Central memory CD8-positive, alpha-beta T cell (primary cell): ENCODE results near the gene TSSK3.

ENCODE experiments used
- ATAC-seq: fragments of 150-1000 bp; cut with Tn5 transposase; replicated peaks from 2 replicates; pipeline ENCODE4 v1.10.0; 2022; ENCODE audit warnings: mild to moderate bottlenecking, moderate FRiP score, moderate number of reproducible peaks; ENCODE audit not compliant: poor library complexity, severe bottlenecking; ENCODE audit errors: extremely low read depth
- DNase-seq, 2 donors: peaks; one replicate each; pipeline ENCODE4 v3.0.0; 2021; ENCODE audit warnings: low spot score in 2 of 2
- H3K27ac Mint-ChIP-seq: one replicate; pipeline ENCODE4 v1.8.0; 2022; ENCODE audit warnings: low read depth, mild to moderate bottlenecking, moderate library complexity, mixed read lengths
- H3K27me3 Mint-ChIP-seq: one replicate; pipeline ENCODE4 v1.8.0; 2022; ENCODE audit warnings: mixed read lengths
- H3K36me3 Mint-ChIP-seq: one replicate; pipeline ENCODE4 v1.8.0; 2022; ENCODE audit warnings: mild to moderate bottlenecking, moderate library complexity, mixed read lengths; ENCODE audit not compliant: insufficient read depth
- H3K4me1 Mint-ChIP-seq: one replicate; pipeline ENCODE4 v1.8.0; 2022; ENCODE audit warnings: mixed read lengths
- H3K4me3 Mint-ChIP-seq: one replicate; pipeline ENCODE4 v1.8.0; 2022; ENCODE audit warnings: mild to moderate bottlenecking, moderate library complexity, mixed read lengths
- H3K9me3 Mint-ChIP-seq: one replicate; pipeline ENCODE4 v1.8.0; 2022; ENCODE audit warnings: mixed read lengths

TSSK3 gene

DNA sequence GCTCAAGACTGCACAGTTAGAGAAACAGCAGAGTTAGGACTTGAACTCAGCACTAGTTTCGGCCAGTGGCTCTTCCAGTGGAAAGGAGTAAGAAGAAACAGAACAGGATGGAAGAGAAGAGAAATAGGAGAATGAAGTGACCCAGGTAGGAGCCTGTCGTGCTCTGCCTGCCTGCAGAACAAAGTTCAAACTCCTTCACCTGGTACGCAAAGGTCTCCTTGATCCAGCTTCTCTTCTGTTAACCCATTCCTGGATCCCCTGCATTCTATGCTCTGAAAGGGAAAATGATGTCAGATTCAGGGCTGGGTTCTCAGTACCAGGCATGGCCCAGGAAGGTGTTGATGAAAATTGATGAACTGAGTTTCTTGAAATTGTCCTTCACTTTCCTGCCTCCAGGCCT is 3.9 kb upstream of the TSSK3 start:
- H3K4me1 Mint-ChIP-seq: peaks cover 30% of the 10 kb centered on the region
- ATAC-seq (no peak), DNase-seq (no peak)
- H3K27ac Mint-ChIP-seq: no peak overlapping the region
- no peaks in the 10 kb centered on the region for H3K9me3 Mint-ChIP-seq
- H3K27me3 Mint-ChIP-seq: peaks cover 10% of the 10 kb centered on the region
- peaks cover 8% of the 10 kb centered on the region for H3K36me3 Mint-ChIP-seq
- no peak overlapping the region for H3K4me3 Mint-ChIP-seq

DNA sequence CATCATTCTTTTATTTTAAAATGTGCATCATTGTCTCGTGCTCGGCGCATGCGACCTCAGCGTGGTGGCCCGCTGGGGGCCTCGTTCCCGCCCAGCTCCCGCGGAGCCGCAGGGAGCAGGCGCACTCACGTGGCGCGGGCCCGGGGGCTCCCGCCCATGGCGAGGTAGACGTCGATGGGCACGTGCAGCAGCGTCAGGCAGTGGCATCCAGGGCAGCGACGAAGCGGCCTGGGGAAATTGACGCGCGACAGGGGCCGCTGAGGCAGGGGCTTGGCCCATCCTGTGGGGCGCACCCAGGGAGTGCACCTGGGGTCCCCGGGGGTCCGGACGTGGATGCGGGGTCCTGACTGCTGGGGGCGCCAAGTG is 1.0 kb upstream of the TSSK3 start:
- ATAC-seq (no peak), DNase-seq (no peak)
- peak overlapping the region; percentile 73 for H3K27ac Mint-ChIP-seq
- peak overlapping the region; percentile 78 for H3K4me3 Mint-ChIP-seq
- H3K36me3 Mint-ChIP-seq: peaks cover 10% of the 10 kb centered on the region
- peaks cover 10% of the 10 kb centered on the region for H3K27me3 Mint-ChIP-seq
- peaks cover 22% of the 10 kb centered on the region for H3K4me1 Mint-ChIP-seq
- H3K9me3 Mint-ChIP-seq: no peaks in the 10 kb centered on the region

DNA sequence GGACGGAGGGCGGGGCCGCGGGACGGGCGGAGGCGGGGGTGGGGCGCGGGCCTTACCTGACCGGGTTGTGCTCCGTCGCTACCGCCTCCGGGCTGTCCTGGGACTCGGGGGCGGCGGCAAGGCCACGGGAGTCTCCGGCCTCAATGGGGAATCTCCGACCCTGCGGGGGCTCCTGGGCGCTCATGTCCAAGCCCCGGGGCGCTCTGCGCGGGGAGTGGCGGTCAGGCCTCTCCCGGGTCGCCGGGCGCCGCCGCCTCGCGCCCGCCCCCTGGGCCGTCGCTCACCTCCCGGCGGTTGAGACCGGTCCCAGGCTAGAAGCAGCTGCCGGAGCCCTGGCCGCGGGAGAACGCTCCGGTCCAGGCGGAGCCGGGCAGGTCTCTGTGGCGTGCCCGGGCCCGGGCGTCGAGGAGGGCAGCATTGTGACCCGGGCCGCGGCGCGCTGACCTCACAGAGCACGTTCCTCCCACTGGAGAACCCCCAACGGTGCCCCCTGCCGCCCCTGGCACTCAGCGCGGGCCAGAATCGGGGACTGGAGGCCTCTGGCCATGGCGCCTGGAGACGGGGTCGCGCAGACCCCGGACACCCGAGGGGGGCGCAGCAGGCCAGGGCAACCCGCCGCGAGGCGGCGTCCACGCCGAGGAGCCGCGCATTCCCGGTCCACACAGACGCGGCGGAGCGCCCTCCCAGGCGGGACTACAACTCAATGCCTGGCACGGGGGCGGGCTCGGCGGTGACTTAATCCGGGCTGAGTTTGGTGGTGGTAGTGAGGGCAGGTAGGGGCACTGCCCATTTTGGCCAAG is 465 bp upstream of the TSSK3 start:
- Mint-ChIP-seq H3K36me3 (peaks cover 15% of the 10 kb centered on the region), H3K27ac (no peak overlapping the region), H3K4me1 (peaks cover 22% of the 10 kb centered on the region), H3K27me3 (peaks cover 10% of the 10 kb centered on the region), H3K4me3 (peak overlapping the region; percentile 78), H3K9me3 (no peaks in the 10 kb centered on the region)
- ATAC-seq: peak; percentile 35
- DNase-seq: no peak

DNA sequence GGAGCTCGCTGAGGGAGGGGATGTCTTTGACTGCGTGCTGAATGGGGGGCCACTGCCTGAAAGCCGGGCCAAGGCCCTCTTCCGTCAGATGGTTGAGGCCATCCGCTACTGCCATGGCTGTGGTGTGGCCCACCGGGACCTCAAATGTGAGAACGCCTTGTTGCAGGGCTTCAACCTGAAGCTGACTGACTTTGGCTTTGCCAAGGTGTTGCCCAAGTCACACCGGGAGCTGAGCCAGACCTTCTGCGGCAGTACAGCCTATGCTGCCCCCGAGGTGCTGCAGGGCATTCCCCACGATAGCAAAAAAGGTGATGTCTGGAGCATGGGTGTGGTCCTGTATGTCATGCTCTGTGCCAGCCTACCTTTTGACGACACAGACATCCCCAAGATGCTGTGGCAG is 1.4 kb downstream of the TSSK3 start:
- Mint-ChIP-seq H3K36me3 (peaks cover 25% of the 10 kb centered on the region), H3K27ac (no peak overlapping the region), H3K4me3 (no peak overlapping the region), H3K9me3 (no peaks in the 10 kb centered on the region), H3K27me3 (peaks cover 10% of the 10 kb centered on the region), H3K4me1 (peaks cover 17% of the 10 kb centered on the region)
- ATAC-seq (no peak), DNase-seq (no peak)

DNA sequence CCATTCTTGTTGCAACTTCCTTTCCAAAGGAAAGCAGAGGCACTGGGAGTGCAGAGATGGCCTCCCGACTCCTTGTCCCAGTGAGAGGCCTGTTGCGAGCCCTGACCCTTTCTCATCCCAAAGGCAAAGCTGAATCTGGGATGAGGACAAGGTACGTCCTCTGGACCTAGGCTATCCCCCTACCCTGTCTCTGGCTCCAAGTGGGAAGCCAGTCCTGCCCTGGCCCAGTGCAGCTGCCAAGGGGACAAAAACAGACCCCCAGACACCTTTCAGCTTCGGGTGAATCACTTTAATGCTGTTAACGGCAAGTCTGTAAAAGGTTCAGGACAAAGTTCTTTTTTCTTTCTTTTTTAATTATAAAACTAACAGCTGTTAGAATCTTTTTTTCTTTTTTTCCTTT is 2.5 kb downstream of the TSSK3 start:
- Mint-ChIP-seq H3K27ac (no peak overlapping the region), H3K27me3 (peaks cover 10% of the 10 kb centered on the region), H3K36me3 (peaks cover 32% of the 10 kb centered on the region), H3K4me3 (no peak overlapping the region), H3K4me1 (peaks cover 10% of the 10 kb centered on the region), H3K9me3 (no peaks in the 10 kb centered on the region)
- ATAC-seq: no peak
- DNase-seq: no peak

DNA sequence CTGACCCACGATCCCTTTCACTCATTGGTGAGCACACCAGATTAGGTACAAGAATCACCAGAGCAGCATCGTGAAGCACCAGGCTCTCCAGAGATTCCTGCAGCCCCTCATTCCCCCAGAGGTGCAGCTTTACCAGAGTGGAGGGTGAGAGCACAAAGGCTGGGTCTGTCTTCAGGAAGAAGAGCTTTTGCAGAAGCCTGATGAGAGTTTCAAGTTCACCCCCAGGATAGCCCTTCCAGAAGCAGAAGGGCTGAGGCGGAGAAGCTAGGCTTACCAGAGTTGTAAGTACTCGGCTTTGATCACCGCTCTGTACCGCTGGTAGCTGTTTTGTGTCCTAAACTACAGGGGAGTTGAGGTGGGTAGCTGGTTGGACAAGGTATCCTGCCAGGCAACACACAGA is 3.1 kb downstream of the TSSK3 start:
- H3K4me1 Mint-ChIP-seq: peaks cover 7% of the 10 kb centered on the region
- no peaks in the 10 kb centered on the region for H3K9me3 Mint-ChIP-seq
- no peak overlapping the region for H3K4me3 Mint-ChIP-seq
- H3K36me3 Mint-ChIP-seq: peaks cover 35% of the 10 kb centered on the region
- DNase-seq: no peak
- ATAC-seq: no peak
- H3K27ac Mint-ChIP-seq: no peak overlapping the region
- peaks cover 9% of the 10 kb centered on the region for H3K27me3 Mint-ChIP-seq

DNA sequence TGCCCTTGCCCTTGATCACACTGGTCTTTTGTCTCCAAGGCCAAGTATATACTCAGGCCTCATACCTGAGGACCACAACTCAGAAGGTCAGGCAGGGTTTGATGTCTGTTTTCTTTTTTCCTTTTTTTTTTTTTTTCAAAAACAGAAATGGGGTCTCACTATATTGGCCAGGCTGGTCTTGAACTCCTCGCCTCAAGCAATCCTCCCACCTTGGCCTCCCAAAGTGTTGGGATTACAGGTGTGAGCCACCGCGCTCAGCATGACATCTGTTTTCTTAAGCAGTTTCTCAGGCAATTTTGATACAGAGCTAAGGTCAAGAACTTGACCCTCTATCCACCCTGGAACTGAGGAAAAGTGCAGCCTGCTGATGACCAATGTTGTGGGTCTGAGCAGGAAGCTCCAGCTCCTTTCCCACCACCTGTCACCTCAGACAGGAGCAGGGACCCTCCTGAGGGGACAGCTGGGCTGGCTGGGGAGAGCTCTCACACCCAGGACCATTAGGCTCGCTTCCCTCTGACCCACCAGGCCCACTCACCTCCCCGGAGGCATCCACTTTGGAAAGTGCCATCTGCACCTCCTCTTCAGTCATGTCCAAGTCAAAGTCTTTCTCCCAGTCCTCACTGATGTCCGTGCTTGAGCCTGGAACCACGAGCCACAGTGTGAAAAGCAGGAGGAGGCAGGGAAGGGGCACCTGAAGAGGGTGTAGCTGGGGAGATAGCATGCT is 5.7 kb downstream of the TSSK3 start:
- DNase-seq: no peak
- H3K9me3 Mint-ChIP-seq: no peaks in the 10 kb centered on the region
- ATAC-seq: no peak
- no peak overlapping the region for H3K27ac Mint-ChIP-seq
- H3K36me3 Mint-ChIP-seq: peaks cover 38% of the 10 kb centered on the region
- peaks cover 17% of the 10 kb centered on the region for H3K4me1 Mint-ChIP-seq
- no peak overlapping the region for H3K4me3 Mint-ChIP-seq
- no peaks in the 10 kb centered on the region for H3K27me3 Mint-ChIP-seq

DNA sequence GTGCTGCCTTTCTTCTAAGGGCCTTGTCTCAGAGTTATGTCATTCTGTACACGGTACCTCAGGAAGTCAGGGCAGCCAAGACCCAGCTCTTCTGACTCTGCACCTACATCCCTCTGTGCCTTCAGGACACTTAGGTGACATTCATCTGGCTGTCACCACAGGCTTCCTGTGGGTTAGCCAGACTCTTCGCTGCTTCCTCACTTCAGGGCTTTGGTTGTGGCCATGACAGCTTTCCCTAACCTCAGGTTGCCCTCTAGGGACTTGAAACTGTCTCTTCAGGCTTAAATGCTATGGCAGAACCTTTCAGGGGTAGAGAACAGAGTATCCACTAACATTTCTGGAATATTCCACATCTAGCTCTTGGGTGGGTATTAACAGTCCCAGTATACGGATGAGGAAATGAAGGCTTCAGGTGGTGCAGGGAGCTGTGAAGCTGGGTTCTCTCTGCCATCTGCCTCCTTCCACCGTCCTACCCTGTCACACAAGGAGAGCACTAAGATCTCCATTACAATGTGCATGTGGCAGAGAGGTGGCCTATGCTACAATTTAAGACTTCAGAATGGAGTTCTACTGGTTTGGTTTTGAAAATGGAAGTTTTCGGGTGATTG is 9.9 kb downstream of the TSSK3 start:
- Mint-ChIP-seq H3K4me1 (peaks cover 17% of the 10 kb centered on the region), H3K9me3 (no peaks in the 10 kb centered on the region), H3K27me3 (no peaks in the 10 kb centered on the region), H3K27ac (peak overlapping the region; percentile 30), H3K36me3 (peaks cover 52% of the 10 kb centered on the region), H3K4me3 (no peak overlapping the region)
- peak; percentile 92 for ATAC-seq
- DNase-seq: peak; percentile 25 to 54

DNA sequence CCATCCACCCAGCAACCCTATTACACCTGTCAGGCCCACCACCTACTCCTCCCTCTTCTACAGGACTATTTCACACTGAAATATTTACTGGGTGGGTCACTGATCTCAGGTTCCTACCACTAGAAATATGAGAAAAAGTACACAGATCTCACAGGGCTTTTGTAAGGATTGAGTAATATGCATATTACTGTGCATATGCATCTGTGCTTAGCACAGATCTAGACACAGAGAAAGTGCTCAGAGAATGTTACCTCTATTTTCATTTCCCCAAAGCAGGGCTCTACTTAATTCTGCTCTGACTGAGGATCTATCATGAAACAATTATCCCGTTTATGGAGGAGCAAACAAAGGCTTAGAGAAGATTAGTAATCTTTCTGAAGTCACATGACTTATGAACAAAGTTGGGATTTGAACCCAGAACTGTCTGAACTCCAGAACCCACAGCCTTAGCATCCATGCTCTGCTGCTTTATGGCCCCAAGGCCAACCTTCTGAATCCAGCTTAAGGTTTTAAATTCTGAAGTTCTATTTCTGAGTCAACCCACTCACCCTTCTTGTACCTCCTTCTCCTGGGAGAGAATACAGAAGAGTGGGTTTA is 11.8 kb downstream of the TSSK3 start:
- ATAC-seq (no peak), DNase-seq (no peak)
- H3K27me3 Mint-ChIP-seq: no peaks in the 10 kb centered on the region
- peak overlapping the region; percentile 5 for H3K27ac Mint-ChIP-seq
- H3K4me1 Mint-ChIP-seq: peaks cover 17% of the 10 kb centered on the region
- H3K4me3 Mint-ChIP-seq: no peak overlapping the region
- peaks cover 47% of the 10 kb centered on the region for H3K36me3 Mint-ChIP-seq
- no peaks in the 10 kb centered on the region for H3K9me3 Mint-ChIP-seq

DNA sequence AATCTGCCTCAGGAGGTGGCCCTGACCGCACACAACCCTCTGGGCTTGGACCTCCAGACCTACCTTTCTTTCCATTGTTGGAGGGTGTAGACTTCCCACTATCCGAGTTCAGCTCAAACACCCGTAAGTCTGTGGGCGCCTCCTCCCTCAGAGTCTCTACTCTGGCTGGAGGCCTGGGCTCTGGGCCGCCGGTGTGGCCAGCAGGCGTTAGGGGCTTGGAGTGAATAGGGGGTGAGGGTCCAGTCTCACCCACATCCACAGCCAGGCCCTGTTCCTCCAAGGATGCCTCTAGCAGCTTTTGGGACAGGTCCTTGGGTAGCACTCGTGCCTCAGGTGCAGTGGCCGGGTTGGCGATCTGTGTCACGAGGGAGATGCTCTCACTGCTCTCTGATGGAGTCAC is 13.9 kb downstream of the TSSK3 start:
- peaks cover 50% of the 10 kb centered on the region for H3K36me3 Mint-ChIP-seq
- no peaks in the 10 kb centered on the region for H3K9me3 Mint-ChIP-seq
- no peak overlapping the region for H3K27ac Mint-ChIP-seq
- H3K4me1 Mint-ChIP-seq: peaks cover 21% of the 10 kb centered on the region
- DNase-seq (no peak), ATAC-seq (no peak)
- no peaks in the 10 kb centered on the region for H3K27me3 Mint-ChIP-seq
- no peak overlapping the region for H3K4me3 Mint-ChIP-seq

DNA sequence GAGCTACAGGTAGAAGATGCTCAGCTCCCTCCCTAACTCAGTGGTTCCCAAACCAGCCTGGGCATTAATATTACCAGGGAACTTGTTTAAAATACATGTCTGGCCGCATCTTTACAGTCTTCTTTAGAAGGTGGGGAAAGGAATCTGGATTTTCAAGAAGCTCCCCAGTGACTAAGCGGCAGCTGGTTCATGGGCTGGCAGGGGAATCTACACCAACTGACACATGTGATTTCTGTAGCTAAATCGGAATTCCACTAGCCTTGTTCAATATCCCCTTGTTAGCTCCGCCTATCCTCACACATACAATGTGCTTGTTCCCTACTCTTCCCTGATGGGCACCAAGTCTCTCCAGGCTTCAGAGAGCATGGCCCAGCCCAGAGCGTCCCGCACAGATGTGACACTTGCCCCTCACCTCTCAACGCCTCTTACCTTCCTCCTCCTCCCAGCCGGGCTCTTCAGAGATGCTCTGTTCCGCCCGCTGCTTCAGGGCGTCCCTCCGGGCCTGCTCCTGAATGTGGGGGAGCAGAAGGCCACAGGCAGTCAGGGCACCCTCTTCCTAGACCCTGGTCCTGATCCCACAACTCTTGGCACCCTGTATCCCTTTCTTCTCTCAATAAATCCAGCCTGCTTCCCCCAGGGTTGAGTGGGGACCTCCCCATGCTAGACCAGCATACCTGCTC is 15.3 kb downstream of the TSSK3 start:
- Mint-ChIP-seq H3K27ac (peak overlapping the region; percentile 44), H3K4me1 (peaks cover 8% of the 10 kb centered on the region), H3K27me3 (no peaks in the 10 kb centered on the region), H3K36me3 (peaks cover 59% of the 10 kb centered on the region), H3K4me3 (no peak overlapping the region), H3K9me3 (no peaks in the 10 kb centered on the region)
- DNase-seq (no peak), ATAC-seq (no peak)

DNA sequence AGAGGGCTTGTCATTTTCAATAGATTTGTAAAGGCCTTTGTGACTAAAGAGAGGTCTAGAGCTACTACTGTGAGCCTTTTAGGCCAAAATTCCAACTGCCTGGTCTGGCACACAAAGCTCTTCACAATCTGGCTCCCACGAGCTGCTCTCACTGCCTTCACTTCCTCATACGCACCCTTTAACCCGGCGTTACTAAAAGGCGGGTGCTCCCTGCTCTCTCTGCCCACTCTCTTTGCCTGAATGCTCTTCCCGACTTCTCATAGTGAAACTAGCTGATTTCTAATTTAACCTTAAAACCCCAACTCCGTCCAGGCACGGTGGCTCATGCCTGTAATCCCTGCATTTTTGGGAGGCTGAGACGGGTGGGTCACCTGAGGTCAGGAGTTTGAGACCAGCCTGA is 17.7 kb downstream of the TSSK3 start:
- peaks cover 5% of the 10 kb centered on the region for H3K4me1 Mint-ChIP-seq
- no peak for ATAC-seq
- H3K36me3 Mint-ChIP-seq: peaks cover 70% of the 10 kb centered on the region
- no peak overlapping the region for H3K4me3 Mint-ChIP-seq
- DNase-seq: no peak
- H3K27me3 Mint-ChIP-seq: no peaks in the 10 kb centered on the region
- no peak overlapping the region for H3K27ac Mint-ChIP-seq
- H3K9me3 Mint-ChIP-seq: no peaks in the 10 kb centered on the region
